Measurements from ENCODE around the gene INSL3.

GRCh38 chr19:17778251-17778967 is 42.9 kb downstream of the INSL3 start:
- no peak for TF ChIP-seq CTCF (IDR thresholded peaks at IDR 0.05)
- no peak for TF ChIP-seq SIN3A (IDR thresholded peaks at IDR 0.05; ENCODE audit: borderline replicate concordance, insufficient read depth, low read depth, low read length)
- TF ChIP-seq, protein P1, sequence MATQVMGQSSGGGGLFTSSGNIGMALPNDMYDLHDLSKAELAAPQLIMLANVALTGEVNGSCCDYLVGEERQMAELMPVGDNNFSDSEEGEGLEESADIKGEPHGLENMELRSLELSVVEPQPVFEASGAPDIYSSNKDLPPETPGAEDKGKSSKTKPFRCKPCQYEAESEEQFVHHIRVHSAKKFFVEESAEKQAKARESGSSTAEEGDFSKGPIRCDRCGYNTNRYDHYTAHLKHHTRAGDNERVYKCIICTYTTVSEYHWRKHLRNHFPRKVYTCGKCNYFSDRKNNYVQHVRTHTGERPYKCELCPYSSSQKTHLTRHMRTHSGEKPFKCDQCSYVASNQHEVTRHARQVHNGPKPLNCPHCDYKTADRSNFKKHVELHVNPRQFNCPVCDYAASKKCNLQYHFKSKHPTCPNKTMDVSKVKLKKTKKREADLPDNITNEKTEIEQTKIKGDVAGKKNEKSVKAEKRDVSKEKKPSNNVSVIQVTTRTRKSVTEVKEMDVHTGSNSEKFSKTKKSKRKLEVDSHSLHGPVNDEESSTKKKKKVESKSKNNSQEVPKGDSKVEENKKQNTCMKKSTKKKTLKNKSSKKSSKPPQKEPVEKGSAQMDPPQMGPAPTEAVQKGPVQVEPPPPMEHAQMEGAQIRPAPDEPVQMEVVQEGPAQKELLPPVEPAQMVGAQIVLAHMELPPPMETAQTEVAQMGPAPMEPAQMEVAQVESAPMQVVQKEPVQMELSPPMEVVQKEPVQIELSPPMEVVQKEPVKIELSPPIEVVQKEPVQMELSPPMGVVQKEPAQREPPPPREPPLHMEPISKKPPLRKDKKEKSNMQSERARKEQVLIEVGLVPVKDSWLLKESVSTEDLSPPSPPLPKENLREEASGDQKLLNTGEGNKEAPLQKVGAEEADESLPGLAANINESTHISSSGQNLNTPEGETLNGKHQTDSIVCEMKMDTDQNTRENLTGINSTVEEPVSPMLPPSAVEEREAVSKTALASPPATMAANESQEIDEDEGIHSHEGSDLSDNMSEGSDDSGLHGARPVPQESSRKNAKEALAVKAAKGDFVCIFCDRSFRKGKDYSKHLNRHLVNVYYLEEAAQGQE (IDR thresholded peaks at IDR 0.05; ENCODE audit: insufficient read depth in 1 of 2, low read depth in 2 of 2, low read length in 1 of 2) = no peak
- TF ChIP-seq POLR2AphosphoS5 (IDR thresholded peaks at IDR 0.05; ENCODE audit: low read depth, low read length) = no peak
- no peak for TF ChIP-seq TCF7L2 (IDR thresholded peaks at IDR 0.05; ENCODE audit: low read depth, low read length)
